NCI-H2081 treated with DMSO at 0.1 percent for 48 hours (cell line): ENCODE measurements around the gene SPNS2.

Experiments used
- DNase-seq: peaks from one replicate; lab custom pipeline; 2025; lab: John Stamatoyannopoulos, UW

Gene SPNS2

DNA sequence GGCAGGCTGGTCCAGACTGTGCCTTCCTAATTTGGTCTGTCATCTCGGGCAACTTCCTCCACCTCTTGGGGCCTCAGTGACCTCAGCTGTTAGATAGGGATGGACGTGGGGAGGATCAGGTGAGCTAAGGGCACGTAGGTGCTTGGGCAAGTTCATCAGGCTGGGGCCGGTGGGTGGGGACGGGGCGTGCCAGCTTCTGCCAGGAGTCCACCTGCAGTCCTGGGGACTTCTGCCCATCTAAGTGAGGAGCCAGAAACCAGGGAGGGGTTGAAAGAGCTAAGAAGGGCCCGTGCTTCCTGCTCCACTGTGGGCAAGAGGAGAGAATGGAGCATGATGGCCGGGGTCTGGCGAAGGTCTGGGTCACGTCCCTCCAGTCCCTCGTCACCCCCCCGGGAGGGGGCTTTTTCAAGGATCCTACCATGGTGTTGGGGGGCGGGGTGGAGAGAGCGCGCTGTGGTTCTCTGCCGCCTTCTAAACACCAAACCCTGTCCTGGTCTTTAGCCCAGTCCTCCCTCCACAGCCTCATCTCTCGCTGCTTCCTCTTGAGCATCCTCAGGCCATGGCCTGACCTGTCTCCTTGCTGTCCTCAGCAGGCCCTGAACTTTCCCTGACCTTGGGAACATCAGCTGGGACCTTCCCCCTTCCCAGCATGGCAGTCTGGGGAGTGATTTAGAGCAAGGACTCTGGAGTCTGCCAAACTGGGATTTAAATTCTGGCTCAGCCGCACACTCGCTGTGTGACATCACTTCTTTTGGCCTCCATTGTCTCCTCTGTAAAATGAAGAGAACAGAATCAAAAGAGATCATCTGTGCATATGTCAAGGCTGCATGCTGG, 21.6 kb downstream of the SPNS2 start:
- DNase-seq = no peak

DNA sequence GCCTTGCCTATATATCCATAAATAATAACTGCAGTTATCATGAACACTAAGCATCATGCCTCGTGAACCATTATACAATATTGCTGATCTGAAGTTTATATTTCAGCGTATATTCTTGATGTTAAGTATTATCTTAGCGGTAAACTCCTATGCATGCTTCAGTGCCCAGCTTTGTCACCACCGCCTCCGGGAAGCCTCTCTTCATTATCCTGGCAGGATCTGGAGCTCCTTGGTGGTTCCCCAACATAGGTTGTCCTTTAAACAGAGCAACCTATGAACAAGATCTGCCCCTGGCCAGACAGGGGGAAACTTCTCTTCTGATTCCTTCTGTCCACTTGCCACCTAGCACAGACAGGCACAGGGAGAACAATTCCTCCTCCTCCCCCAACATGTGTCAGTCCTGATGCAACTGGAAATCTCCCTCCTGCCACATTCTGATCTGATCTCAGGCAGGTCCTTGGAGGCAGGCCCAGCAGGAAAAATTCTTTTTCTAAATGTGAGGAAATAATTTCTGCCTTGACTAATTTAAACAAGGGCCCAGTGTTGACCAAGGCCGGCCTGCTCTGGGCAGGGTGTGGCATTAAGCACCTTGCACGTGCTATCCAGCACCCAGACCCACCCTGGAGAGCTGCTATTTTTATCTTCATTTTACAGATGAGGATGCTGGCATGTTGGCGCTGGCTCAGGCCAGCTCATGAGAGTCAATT, 22.4 kb downstream of the SPNS2 start:
- no peak for DNase-seq

GRCh38 chr17:4522661-4523060, 24.0 kb downstream of the SPNS2 start:
- DNase-seq = no peak

- DNase-seq = no peak
These were observed 25.3 kb downstream of the SPNS2 start for GRCh38 chr17:4523946-4524345.

- DNase-seq = no peak
These were observed 27.2 kb downstream of the SPNS2 start for GRCh38 chr17:4525691-4526397.

- DNase-seq = no peak
These were observed 28.5 kb downstream of the SPNS2 start for GRCh38 chr17:4527134-4527533.

GRCh38 chr17:4527566-4528125, 29.0 kb downstream of the SPNS2 start:
- DNase-seq = no peak

DNA sequence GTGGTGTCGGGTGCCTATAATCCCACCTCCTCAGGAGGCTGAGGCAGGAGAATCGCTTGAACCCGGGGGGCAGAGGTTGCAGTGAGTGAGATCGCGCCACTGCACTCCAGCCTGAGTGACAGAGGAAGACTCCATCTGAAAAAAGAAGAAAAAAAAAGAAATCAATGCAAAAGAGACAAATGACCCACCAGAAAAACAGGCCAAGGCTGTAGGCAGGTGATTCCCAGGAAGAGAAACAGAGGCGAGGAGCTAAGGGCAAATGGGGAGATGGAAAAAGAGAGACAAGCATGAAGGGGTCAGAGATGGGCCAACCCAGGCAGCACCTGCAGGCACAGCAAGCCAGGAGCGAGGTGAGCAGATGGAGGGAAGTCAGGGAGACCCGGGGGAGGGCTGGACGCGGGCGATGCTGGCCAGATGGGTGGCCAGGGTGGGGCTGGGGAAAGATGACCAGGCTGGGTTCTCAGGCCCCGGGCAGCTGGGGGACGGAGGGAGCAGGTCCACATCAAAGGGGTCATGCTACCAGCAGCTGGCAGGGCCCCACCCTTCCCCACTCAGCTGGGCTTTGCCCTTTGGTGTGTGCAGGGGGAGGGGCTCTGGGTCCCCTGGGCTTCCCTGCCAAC, 31.0 kb downstream of the SPNS2 start:
- DNase-seq = no peak

GRCh38 chr17:4530799-4531730, 32.4 kb downstream of the SPNS2 start:
- no peak for DNase-seq

DNA sequence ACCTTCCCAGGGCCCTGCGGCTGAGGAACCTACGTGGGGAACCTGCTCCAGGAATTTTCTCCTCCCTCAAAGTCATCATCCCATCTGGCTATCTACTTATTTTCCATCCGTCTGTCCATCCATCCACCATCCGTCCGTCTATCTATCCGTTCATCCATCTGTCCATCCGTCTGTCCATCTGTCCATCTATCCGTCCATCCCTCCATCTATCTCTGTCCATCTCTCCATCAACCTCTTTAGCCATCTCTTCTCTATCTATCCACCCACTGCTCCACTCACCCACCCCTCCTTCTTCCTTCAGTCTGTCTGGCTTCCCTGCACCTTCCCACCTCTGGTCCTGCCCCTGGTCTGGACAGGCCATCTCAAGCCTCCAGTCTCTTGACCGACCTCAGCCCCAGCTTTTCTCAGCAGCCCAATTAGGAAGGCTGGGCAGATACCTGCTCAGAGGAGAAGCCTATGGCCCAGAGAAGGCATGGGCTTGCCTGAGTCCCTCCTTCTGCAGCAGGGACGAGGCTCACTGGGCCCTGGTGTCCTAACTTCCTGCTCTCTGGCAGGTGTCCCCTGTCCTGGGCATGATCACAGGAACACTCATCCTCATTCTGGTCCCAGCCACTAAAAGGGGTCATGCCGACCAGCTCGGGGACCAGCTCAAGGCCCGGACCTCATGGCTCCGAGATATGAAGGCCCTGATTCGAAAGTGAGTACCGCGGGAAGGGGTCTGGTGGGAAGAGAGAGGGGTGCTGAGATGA, 33.5 kb downstream of the SPNS2 start:
- DNase-seq = no peak

- DNase-seq = no peak
These were observed 34.3 kb downstream of the SPNS2 start for GRCh38 chr17:4532860-4533522.

- DNase-seq = no peak
These were observed 35.1 kb downstream of the SPNS2 start for GRCh38 chr17:4533523-4534504.

DNA sequence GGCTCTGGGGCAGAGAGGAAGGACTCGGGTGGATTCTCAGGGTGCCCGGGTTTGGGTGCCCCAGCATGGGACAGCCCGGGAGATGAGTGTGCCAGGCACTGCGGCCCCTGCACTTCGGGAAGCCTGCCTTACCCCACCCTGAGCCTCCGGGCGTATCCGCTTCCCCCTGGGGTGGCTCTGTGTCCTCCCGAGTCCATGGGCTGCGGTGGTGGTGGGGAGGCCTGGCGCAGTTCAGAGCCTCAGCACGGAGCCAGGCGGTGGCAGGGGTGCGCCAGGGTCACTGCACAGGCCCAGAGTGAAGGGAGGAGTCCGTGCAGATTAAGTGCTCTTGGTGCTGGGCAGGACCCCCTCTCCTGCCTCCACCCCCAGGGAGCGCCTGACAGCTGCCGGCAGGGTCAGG, 35.8 kb downstream of the SPNS2 start:
- no peak for DNase-seq

DNA sequence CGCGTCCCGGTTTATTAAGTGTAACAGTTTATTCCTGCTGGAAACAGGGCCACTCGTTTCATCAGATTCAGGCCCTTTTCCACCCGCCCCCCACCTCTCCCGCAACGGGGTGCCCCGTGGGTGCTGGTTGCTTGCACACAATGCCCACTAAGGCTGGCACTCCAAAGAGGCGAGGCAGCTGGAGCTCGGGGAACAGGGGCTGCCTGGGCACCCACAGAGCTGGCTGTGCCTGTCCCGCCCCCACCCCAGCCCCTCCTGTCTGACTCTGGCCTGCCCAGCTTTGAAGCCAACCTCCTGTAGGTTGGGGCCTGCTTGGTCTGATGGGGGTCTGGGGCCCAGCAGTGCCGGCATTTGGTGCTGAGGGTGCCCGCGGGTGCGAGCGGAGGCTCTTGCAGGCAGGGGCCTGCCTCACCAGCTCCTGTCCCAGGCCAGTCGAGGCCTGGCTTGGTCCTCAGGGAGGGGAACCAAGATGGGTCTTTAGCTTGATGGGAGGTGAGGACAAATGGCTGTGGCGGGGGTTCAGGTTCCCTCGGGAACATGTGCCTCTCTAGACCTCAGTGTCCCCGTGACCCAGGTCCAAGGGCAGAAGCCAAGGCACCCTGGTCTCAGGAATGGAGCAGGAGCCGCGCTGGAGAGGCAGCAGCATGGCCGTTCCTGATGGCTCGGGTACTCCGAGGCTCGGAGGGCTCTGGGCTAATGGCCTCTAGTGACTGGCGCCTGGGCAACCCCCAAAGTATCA, 36.4 kb downstream of the SPNS2 start:
- no peak for DNase-seq

GRCh38 chr17:4535667-4536258, 37.1 kb downstream of the SPNS2 start:
- no peak for DNase-seq

GRCh38 chr17:4536259-4536741, 37.6 kb downstream of the SPNS2 start:
- DNase-seq = no peak

GRCh38 chr17:4536742-4537411, 38.2 kb downstream of the SPNS2 start:
- DNase-seq = no peak
